Chondrocyte (in vitro differentiated cells): ENCODE data around the gene TXNDC15. TPM values are rescaled to one million over a fixed set of nuclear protein-coding genes. Genes with fewer than 3 reads are reported as not detected.

Experiments
- DNase-seq: peaks from one replicate; pipeline ENCODE4 v3.0.0; 2021; ENCODE audit warnings: mixed read lengths, low spot score
- H3K27ac Mint-ChIP-seq: one replicate; pipeline ENCODE4 v1.8.0; 2021; ENCODE audit warnings: mild to moderate bottlenecking, moderate library complexity, mixed read lengths; ENCODE audit not compliant: unreplicated experiment
- H3K27me3 Mint-ChIP-seq: 2 replicates; pipeline ENCODE4 v1.8.0; 2021; ENCODE audit warnings: low read depth, mixed read lengths
- H3K36me3 Mint-ChIP-seq: 2 replicates; pipeline ENCODE4 v1.8.0; 2021; ENCODE audit warnings: low read depth, mixed read lengths
- H3K4me1 Mint-ChIP-seq: 2 replicates; pipeline ENCODE4 v1.8.0; 2021; ENCODE audit warnings: low read depth, mild to moderate bottlenecking, mixed read lengths
- H3K4me3 Mint-ChIP-seq: one replicate; pipeline ENCODE4 v1.8.0; 2021; ENCODE audit warnings: mild to moderate bottlenecking, moderate library complexity, mixed read lengths; ENCODE audit not compliant: unreplicated experiment
- H3K9me3 Mint-ChIP-seq: 2 replicates; pipeline ENCODE4 v1.8.0; 2021; ENCODE audit warnings: low read depth, mixed read lengths
- CTCF ChIP-seq: fragments of 200-600 bp; sonication (generic); IDR thresholded peaks from 2 replicates; pipeline ENCODE4 v1.5.0; 2021; ENCODE audit warnings: antibody characterized with exemption, mild to moderate bottlenecking, moderate library complexity
- total RNA-seq: library from RNA; stranded (reverse); gene quantifications from 3 replicates; pipeline ENCODE4 v1.2.1, GENCODE V29; 2021

The TXNDC15 gene
- total RNA-seq, 1 donor from 2014 or later = 73.0 TPM

GRCh38 chr5:134934202-134934601 lies 60.0 kb downstream of the TXNDC15 start:
- no peak for DNase-seq
- Mint-ChIP-seq H3K27me3 (no peaks in the 10 kb centered on the region), H3K4me1 (no peaks in the 10 kb centered on the region), H3K27ac (no peak overlapping the region), H3K4me3 (no peak overlapping the region), H3K36me3 (peaks cover 7% of the 10 kb centered on the region), H3K9me3 (no peaks in the 10 kb centered on the region)
- TF ChIP-seq CTCF = no peak

DNA sequence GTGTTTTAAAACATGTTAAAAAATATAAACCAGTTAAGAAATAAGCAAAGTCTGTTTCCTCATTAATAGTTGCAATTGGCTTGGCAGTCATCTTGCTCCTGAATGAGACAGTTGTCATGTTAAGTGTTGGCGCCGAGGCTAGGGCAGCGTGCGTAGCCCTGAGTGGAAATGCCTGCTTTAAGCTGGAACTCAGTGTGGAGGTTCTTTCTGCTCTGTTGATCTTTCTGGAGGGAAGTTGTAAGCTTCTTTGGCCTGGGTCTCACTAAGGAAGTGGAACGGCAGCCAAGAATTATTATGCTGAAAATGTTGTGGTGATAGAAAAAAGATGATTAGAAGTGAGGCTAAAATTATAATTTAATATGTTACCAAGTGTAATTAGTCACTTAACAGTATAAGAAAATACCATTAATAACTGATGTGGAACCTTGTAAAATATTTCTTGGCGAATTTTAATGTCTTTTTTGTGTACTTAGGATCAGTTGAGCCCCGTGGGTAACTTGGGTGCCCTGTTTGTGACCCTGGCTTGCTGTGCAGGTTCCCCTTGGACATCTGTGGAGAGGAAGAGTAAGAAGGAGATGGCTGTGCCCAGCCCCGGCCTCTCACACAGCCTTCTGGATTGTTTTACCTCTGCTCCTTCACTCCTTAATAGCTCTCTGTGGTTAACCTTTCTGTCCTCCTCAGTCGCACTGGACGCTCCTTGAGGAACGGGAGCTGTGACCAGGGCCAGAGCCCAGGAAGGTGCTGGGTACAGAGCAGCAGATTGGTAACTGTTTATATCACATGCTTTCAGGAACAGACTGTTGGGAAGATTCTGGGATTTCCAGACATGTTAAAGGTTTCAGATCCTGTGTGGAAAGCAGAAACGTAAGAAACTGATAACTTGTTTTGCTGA lies 61.8 kb downstream of the TXNDC15 start:
- Mint-ChIP-seq H3K36me3 (peaks cover 8% of the 10 kb centered on the region), H3K4me1 (no peaks in the 10 kb centered on the region), H3K4me3 (no peak overlapping the region), H3K27ac (no peak overlapping the region), H3K27me3 (no peaks in the 10 kb centered on the region), H3K9me3 (no peaks in the 10 kb centered on the region)
- DNase-seq = no peak
- TF ChIP-seq CTCF = no peak

DNA sequence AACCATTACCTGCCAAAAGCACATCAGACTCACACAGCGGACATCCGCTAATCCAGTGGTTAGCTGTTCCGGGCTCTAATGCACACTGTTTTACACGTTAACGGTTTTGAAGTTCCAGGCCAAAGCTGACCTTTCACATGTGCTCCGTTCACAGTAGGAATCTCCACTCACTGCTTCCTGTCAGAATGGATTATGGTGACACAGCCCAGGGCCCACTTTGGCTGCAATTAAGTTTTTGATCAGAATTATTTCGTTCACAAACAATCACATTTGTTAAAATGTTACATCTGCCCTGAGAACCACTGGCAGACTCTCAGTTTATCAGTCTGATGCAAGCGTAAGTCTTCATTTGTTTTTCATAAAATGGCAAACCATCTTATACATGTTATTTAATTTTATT lies 63.4 kb downstream of the TXNDC15 start:
- H3K4me3 Mint-ChIP-seq = no peak overlapping the region
- no peak for DNase-seq
- no peak for TF ChIP-seq CTCF
- H3K4me1 Mint-ChIP-seq = peaks cover 6% of the 10 kb centered on the region
- H3K27ac Mint-ChIP-seq = no peak overlapping the region
- no peaks in the 10 kb centered on the region for H3K27me3 Mint-ChIP-seq
- peaks cover 6% of the 10 kb centered on the region for H3K36me3 Mint-ChIP-seq
- H3K9me3 Mint-ChIP-seq = no peaks in the 10 kb centered on the region

GRCh38 chr5:134938030-134938429 lies 63.9 kb downstream of the TXNDC15 start:
- Mint-ChIP-seq H3K4me1 (peaks cover 6% of the 10 kb centered on the region), H3K27me3 (no peaks in the 10 kb centered on the region), H3K4me3 (no peak overlapping the region), H3K27ac (no peak overlapping the region), H3K9me3 (no peaks in the 10 kb centered on the region), H3K36me3 (peaks cover 6% of the 10 kb centered on the region)
- no peak for DNase-seq
- TF ChIP-seq CTCF = no peak

DNA sequence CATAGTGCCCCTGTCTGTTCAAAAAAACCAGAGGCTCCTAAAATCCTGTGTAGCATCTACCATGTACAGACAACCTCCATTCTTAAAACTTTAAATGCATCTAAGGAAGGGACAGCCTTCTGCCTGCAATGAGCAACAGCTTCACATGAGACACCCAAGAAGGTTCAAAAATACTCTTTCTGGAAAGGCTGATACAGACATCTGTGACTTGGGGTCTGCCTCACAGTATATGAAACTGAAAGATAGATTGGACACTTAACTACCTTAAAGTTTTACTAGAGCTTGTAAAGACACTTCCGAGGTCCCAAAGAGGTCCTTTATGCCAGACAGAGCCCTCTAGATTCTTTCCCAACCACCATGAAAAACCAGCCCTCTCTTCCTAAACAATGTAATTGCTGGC lies 65.3 kb downstream of the TXNDC15 start:
- H3K4me1 Mint-ChIP-seq = peaks cover 6% of the 10 kb centered on the region
- H3K9me3 Mint-ChIP-seq = no peaks in the 10 kb centered on the region

More for the DNA sequence above, 65.3 kb downstream of the TXNDC15 start:
- peaks cover 6% of the 10 kb centered on the region for H3K36me3 Mint-ChIP-seq
- no peak for TF ChIP-seq CTCF
- no peak for DNase-seq
- H3K27me3 Mint-ChIP-seq = no peaks in the 10 kb centered on the region
- no peak overlapping the region for H3K4me3 Mint-ChIP-seq
- H3K27ac Mint-ChIP-seq = no peak overlapping the region
